Calu3 (cell line): ENCODE data around the gene NR2C1. TPM values are rescaled to one million over a fixed set of nuclear protein-coding genes. Genes with fewer than 3 reads are reported as not detected.
A peak's percentile ranks its signal among the peaks of the same experiment; 100 is the strongest.

Experiments used
- BruUV-seq: library from RNA; stranded (reverse); fragments of 400-500 nt; replicated peaks from 2 replicates; lab custom pipeline; 2021; lab: Mats Ljungman, UMichigan
- CTCF ChIA-PET: fragments of 300-600 bp; sonication (Branson Sonifier 250); formaldehyde crosslinking; loops from one replicate; lab custom pipeline; 2022; ENCODE audit warnings: antibody characterized with exemption; lab: Charles Lee
- DNase-seq: peaks from one replicate; pipeline ENCODE4 v3.0.0; 2022
- H3K27ac Mint-ChIP-seq: one replicate; pipeline ENCODE4 v1.8.0; 2022; ENCODE audit warnings: mixed read lengths; ENCODE audit not compliant: unreplicated experiment
- H3K27me3 Mint-ChIP-seq: one replicate; pipeline ENCODE4 v1.8.0; 2022; ENCODE audit warnings: mixed read lengths; ENCODE audit not compliant: unreplicated experiment
- H3K36me3 Mint-ChIP-seq: one replicate; pipeline ENCODE4 v1.8.0; 2022; ENCODE audit warnings: mild to moderate bottlenecking, moderate library complexity, mixed read lengths; ENCODE audit not compliant: insufficient read depth, unreplicated experiment
- H3K4me1 Mint-ChIP-seq: one replicate; pipeline ENCODE4 v1.8.0; 2022; ENCODE audit warnings: mild to moderate bottlenecking, low read depth, mixed read lengths; ENCODE audit not compliant: unreplicated experiment
- H3K4me3 Mint-ChIP-seq: one replicate; pipeline ENCODE4 v1.8.0; 2022; ENCODE audit warnings: mild to moderate bottlenecking, low read depth, moderate library complexity, mixed read lengths; ENCODE audit not compliant: unreplicated experiment
- H3K9me3 Mint-ChIP-seq: one replicate; pipeline ENCODE4 v1.8.0; 2022; ENCODE audit warnings: low read depth, mixed read lengths; ENCODE audit not compliant: unreplicated experiment
- CTCF ChIP-seq: fragments of 200-600 bp; IDR thresholded peaks from one replicate; pipeline ENCODE4 v1.8.0; 2022; ENCODE audit warnings: antibody characterized with exemption; ENCODE audit not compliant: unreplicated experiment
- intact Hi-C: fragments of 100-400 bp; cut with micrococcal nuclease; formaldehyde crosslinking; loops from one replicate; pipeline ENCODE4 v1.10.0; 2022; ENCODE audit not compliant: unreplicated experiment
- total RNA-seq: library from RNA; stranded (reverse); gene quantifications from 2 replicates; pipeline ENCODE4 v1.2.3, GENCODE V29; 2022

NR2C1 gene
- total RNA-seq, 1 experiment from 2014 or later: 50.3 TPM

GRCh38 chr12:95016120-95016519 is 57.3 kb downstream of the NR2C1 start:
- no peak for DNase-seq
- Mint-ChIP-seq H3K27ac (no peak overlapping the region), H3K4me1 (no peaks in the 10 kb centered on the region), H3K4me3 (no peak overlapping the region), H3K9me3 (peaks cover 5% of the 10 kb centered on the region), H3K27me3 (no peaks in the 10 kb centered on the region), H3K36me3 (peaks cover 4% of the 10 kb centered on the region)
- intact Hi-C loops: no loop called here
- CTCF ChIA-PET: no interaction called here
- TSS peak; percentile 21 for BruUV-seq
- no peak for TF ChIP-seq CTCF

- no TSS peak for BruUV-seq
- intact Hi-C loops: no loop called here
- Mint-ChIP-seq H3K36me3 (peaks cover 4% of the 10 kb centered on the region), H3K4me3 (no peak overlapping the region), H3K27ac (no peak overlapping the region), H3K4me1 (no peaks in the 10 kb centered on the region), H3K27me3 (no peaks in the 10 kb centered on the region), H3K9me3 (peaks cover 5% of the 10 kb centered on the region)
- no peak for TF ChIP-seq CTCF
- no peak for DNase-seq
- CTCF ChIA-PET: no interaction called here
Observed at GRCh38 chr12:95014554-95014953, 58.9 kb downstream of the NR2C1 start.

- H3K9me3 Mint-ChIP-seq: peaks cover 7% of the 10 kb centered on the region
- H3K4me3 Mint-ChIP-seq: no peak overlapping the region
- H3K27me3 Mint-ChIP-seq: no peaks in the 10 kb centered on the region
- H3K4me1 Mint-ChIP-seq: peaks cover 13% of the 10 kb centered on the region
- no TSS peak for BruUV-seq
- no peak for TF ChIP-seq CTCF
- intact Hi-C loops: no loop called here
- DNase-seq: no peak
- no peak overlapping the region for H3K27ac Mint-ChIP-seq
- H3K36me3 Mint-ChIP-seq: peaks cover 21% of the 10 kb centered on the region
- CTCF ChIA-PET: no interaction called here
Observed at GRCh38 chr12:95006206-95006605, 67.2 kb downstream of the NR2C1 start.

GRCh38 chr12:95004610-95005009 is 68.8 kb downstream of the NR2C1 start:
- intact Hi-C loops: no loop called here
- Mint-ChIP-seq H3K27me3 (no peaks in the 10 kb centered on the region), H3K4me3 (peak overlapping the region; percentile 2), H3K9me3 (peaks cover 7% of the 10 kb centered on the region), H3K27ac (peak overlapping the region; percentile 86), H3K4me1 (peaks cover 13% of the 10 kb centered on the region), H3K36me3 (peaks cover 21% of the 10 kb centered on the region)
- CTCF ChIA-PET: interaction anchor here (0.6 kb wide), 2 partner anchors 50 to 623 kb away, joined by 3 read pairs; no protein-coding TSS in a partner anchor
- no peak for DNase-seq
- TF ChIP-seq CTCF: no peak
- no TSS peak for BruUV-seq
